GM19468 (cell line): ENCODE results near the gene EXPH5.

Experiments used
- ATAC-seq: cut with Tn5 transposase; IDR thresholded peaks from one replicate; pipeline ENCODE4 v1.9.1; 2021; ENCODE audit warnings: mild to moderate bottlenecking, moderate library complexity, moderate number of reproducible peaks; ENCODE audit not compliant: unreplicated experiment; ENCODE audit errors: extremely low read depth

The EXPH5 gene

DNA sequence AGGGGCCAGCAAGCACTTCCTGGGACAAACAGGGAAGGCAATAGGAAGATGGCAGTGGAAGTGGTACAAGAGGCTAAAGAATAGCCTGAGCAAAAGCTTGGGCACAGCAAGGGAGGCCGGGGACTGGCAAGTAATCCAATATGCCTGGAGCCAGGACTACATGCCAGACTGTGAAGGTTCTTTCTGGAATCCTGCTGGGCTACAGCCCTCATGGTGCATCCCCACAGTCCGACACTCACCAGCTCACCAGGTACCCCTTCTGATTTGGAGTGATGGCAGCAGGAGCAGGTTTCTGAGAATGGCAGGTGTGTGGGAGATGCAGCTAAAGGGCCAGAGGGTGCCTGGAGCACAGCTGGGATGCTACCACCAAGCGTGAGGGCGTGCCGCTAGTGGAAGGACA is 63.1 kb downstream of the EXPH5 start:
- ATAC-seq = no peak

DNA sequence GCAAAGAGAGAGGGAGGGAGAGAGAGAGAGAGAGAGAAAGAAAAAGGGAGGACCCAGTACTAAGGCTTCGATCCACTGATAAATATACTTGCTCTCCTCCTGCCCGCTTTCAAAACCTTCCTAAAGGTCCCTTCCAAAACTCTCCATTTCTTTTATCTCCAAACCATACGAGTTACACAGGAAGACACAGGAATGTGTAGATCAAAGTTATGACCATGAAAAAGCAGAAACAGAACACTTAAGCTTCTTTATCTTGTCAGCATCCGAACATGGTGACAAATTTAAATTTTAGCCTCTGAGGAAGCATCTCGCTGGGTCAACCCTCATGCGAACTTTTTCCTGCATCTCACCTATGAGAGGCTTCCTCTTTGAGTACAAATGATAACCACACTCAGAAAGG is 66.2 kb downstream of the EXPH5 start:
- ATAC-seq = no peak

DNA sequence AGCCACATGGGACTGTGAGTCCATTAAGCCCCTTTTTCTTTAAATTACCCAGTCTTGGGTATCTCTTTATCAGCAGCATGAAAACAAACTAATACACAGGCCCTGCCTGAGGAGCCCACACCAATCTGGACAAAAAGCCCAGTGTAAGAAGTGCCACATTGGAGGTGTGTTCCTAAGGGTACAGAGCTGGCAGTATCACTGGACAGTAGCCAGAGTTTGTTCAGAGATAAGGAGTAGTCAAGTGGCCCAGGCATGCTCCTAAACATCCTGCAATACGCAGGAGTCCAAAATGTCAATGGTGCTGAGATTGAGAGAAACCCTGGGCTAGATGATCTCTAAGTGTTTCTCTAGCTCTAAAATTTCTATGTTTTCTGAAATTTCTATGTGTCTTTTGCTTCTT is 68.4 kb downstream of the EXPH5 start:
- no peak for ATAC-seq

GRCh38 chr11:108524422-108524821 is 69.1 kb downstream of the EXPH5 start:
- ATAC-seq = no peak

- no peak for ATAC-seq
Measured at GRCh38 chr11:108522318-108522717, 71.2 kb downstream of the EXPH5 start.

- no peak for ATAC-seq
Measured at GRCh38 chr11:108518581-108518980, 75.0 kb downstream of the EXPH5 start.

DNA sequence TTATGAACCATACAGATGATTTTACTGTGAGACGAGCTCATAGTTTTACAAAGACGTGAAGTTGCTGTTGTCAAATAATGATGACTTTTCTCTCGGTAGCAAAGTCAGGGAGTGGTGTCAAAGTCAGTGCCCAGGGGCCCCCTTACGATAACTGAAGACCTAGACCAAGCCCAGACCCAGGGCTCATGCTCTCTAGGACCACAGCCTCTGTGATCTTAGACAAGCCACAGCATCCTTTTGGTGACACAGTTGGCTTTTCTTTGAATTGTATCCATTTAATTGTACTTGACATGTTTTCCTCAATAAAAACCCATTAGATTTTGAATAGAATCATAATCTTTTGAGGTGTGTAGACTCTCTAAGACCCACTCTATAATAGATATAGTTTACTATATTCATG is 77.4 kb downstream of the EXPH5 start:
- ATAC-seq = no peak

GRCh38 chr11:108512708-108513107 is 80.9 kb downstream of the EXPH5 start:
- ATAC-seq = no peak

- ATAC-seq = no peak
Measured at GRCh38 chr11:108511851-108512474, 81.6 kb downstream of the EXPH5 start.

- ATAC-seq = no peak
Measured at GRCh38 chr11:108508653-108509593, 84.6 kb downstream of the EXPH5 start.

GRCh38 chr11:108501396-108501795 is 92.2 kb downstream of the EXPH5 start:
- ATAC-seq = no peak

- no peak for ATAC-seq
Measured at GRCh38 chr11:108500721-108501120, 92.8 kb downstream of the EXPH5 start.

DNA sequence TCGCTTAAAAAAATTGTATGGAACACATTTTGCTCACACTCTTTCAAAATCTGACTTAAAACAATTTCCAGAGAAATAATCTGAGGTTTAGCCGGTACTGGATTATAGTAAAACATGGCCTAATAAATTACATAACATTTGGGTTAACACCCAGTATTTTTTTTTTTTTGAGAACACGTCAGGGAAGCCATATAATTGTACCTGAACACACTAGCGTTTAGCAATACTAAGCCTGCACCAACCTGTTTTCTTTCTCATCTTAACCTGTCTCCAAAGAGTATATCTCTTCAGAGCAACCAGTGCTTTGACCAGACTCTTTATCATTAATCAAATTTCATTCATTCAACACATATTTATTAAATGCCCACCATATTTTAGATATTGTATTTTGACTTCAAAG is 93.4 kb downstream of the EXPH5 start:
- ATAC-seq = no peak

GRCh38 chr11:108498816-108499408 is 94.7 kb downstream of the EXPH5 start:
- ATAC-seq = no peak

DNA sequence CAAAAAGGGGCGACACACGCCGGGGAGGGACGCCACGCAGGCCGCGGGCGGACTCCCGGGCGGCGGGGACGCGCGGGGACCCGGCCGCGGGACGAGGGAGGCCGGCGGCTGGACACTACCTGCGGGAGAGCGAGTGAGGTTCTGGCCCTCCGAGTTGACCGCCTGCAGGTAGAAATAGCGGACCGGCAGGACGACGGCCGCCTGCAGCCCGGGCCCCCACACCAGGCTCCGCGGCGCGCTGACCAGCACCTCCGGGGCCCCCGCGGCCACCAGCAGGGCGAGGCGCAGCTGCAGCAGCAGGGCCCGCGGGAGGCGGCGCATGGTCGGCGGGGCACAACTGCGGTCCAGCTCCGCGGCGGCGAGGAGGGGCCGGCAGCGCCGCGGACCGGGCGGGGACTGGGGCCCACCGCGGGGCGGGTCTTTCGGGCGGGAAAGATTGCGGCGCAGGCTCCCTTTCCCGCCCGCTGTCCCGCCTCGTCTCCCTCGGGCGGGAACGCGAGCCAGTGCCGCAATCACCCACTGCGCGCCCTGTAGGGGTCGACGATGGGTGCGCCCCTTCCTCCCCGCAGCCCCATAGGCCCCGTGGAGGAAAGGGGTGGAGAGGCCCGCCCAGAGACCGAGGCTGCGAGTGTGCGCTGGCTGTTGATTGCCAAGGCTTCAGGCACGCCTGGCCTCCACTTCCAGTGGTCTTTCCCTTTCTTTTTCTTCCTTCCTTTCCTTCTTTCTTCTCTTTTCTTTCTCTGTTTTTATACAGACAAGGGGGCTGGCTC is 95.3 kb downstream of the EXPH5 start, which contains the start of gene POGLUT3:
POGLUT3 (minus strand) TSS at position 339 of the 770 bp plus-strand sequence; CDS start at position 321, 18 bp downstream.
- ATAC-seq = peak; percentile 40

DNA sequence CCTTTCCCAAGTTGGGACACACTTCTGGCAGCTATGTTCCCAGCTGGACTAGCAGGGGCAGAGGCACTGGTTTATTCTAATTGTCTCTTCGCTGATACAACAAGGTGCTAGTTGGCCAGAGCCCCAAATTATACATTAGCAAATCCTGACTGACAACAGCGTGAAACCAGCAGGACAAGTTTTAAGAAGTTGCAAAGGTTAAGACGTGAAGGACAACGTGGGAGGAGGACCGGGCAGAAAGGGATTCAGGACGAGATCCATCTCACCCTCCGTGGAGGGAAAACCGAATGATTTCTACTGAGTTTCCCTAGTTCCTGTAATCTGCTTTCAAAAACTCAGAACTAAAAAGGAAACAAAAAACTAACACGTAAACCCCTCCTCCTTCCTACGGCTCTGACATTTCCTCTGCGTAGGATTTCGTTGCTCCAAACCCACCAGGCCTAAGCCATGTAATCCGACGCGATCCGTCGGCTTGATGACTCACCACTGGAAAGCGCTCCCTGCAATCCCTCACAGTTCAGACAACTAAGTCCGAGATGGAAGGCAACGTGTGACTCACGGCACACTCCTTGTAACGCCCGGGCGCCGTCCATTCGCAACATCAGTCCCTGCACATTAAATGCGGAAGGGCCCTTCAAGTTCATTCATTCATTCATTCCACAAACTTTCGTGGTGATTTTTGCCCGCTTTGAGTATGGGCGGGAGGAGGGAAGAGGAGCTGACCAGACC is 96.1 kb downstream of the EXPH5 start:
- no peak for ATAC-seq

DNA sequence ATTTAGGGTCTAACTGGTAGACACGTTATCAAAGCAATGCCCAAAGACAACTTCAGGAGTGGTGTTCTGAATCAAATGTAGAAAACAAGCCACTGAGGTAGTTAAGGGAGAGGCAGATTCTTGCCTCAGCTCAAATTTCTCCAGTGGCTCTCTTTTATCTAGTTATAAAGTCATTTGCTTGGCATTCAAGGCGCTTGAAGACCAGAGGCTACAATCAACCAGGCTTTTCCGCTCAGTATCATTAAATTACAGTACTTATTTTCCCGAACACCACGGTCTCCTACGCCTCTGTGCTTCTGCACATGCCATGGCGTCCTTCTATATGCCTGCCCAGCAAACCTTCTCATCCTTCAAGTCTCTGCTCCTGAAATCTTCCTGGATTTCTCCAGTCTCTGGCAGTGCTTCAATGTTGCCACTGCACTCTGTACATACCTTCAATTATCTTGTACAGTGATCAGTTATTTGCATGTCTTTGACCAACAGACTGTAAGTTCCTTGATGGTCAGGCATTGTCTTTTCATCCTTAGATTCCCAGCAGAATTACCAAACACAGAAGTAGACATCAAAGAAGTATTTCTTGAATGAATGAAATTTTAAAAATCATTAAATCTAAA is 96.8 kb downstream of the EXPH5 start:
- no peak for ATAC-seq

- no peak for ATAC-seq
Measured at GRCh38 chr11:108495326-108495725, 98.2 kb downstream of the EXPH5 start.

GRCh38 chr11:108494182-108494581 is 99.4 kb downstream of the EXPH5 start:
- no peak for ATAC-seq
